ENCODE results near the gene E4F1.

The E4F1 gene

GRCh38 chr16:2277466-2278271, 54.3 kb downstream of the E4F1 start:
- H3K4me3 ChIP-seq, result no peak overlapping the region
- H3K9ac ChIP-seq, result no peak overlapping the region
- no peak for TF ChIP-seq Cebpa-rat (IDR thresholded peaks at IDR 0.05)
- H3K36me3 ChIP-seq, result peaks cover 24% of the 10 kb centered on the region; the same call in 1 of the 2 replicates
- no peak overlapping the region for H3K4me2 ChIP-seq
- peaks cover 8% of the 10 kb centered on the region for H3K4me1 ChIP-seq
- no peaks in the 10 kb centered on the region for H3K9me3 ChIP-seq
- no peaks in the 10 kb centered on the region for H4K20me1 ChIP-seq
- no peak overlapping the region for H3K27ac ChIP-seq
- no peaks in the 10 kb centered on the region for H3K27me3 ChIP-seq

GRCh38 chr16:2278272-2278608, 54.8 kb downstream of the E4F1 start:
- Histone ChIP-seq H3K4me1 (peaks cover 8% of the 10 kb centered on the region), H4K20me1 (no peaks in the 10 kb centered on the region), H3K36me3 (peaks cover 26% of the 10 kb centered on the region; the same call in 1 of the 2 replicates), H3K27me3 (no peaks in the 10 kb centered on the region), H3K4me2 (no peak overlapping the region), H3K4me3 (no peak overlapping the region), H3K27ac (no peak overlapping the region), H3K9ac (no peak overlapping the region), H3K9me3 (no peaks in the 10 kb centered on the region)
- TF ChIP-seq Cebpa-rat (IDR thresholded peaks at IDR 0.05), result no peak

DNA sequence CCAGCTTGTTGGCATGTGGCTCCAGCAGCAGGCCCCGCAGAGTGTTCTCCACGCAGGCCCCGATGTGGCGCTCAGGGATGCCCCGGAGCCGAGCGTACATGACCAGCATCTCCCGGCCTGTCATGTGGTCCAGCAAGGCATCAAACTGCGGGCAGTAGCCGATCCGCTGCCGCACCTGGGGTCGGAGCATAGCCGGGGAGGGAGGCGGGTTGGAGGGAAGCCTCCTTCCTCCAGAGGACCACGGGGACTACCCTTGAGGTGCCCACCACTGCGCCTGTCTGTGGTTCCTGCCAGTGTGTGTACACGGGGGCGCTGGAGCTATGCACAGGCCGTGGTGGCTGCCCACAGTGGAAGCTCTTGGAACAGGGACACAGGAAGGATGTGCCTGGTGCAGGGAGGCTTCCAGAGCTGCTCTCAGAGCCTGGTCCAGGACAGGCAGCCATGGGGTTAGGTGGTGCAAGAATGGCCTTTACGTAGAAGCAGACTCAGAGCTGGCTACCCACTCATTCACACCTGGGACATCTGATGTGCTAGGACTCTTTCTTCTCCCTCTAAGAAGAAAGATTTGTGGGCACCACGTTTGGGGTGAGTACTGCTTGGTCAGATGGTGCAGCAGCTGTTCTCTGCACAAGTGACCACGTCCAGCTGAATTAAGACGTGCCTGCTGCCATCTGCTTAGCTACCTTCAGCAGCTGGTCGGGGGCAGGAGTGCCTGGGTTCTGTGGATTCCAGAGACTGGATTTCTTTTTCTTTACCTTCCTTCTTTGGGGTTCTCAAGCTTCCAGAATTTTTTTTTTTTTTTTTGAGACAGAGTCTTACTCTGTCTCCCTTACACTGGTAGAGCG, 55.8 kb downstream of the E4F1 start:
- TF ChIP-seq Cebpa-rat (IDR thresholded peaks at IDR 0.05), result no peak
- H3K27me3 ChIP-seq, result no peaks in the 10 kb centered on the region
- no peak overlapping the region for H3K4me3 ChIP-seq
- H3K4me2 ChIP-seq, result no peak overlapping the region
- peaks cover 28% of the 10 kb centered on the region; the same call in 1 of the 2 replicates for H3K36me3 ChIP-seq
- no peaks in the 10 kb centered on the region for H3K9me3 ChIP-seq
- H3K9ac ChIP-seq, result no peak overlapping the region
- H4K20me1 ChIP-seq, result no peaks in the 10 kb centered on the region
- no peak overlapping the region for H3K27ac ChIP-seq
- peaks cover 8% of the 10 kb centered on the region for H3K4me1 ChIP-seq

- Histone ChIP-seq H3K27ac (no peak overlapping the region), H3K4me3 (no peak overlapping the region), H3K9ac (no peak overlapping the region), H3K36me3 (peaks cover 41% of the 10 kb centered on the region; the same call in 1 of the 2 replicates), H3K9me3 (no peaks in the 10 kb centered on the region), H3K27me3 (no peaks in the 10 kb centered on the region), H4K20me1 (no peaks in the 10 kb centered on the region), H3K4me2 (no peak overlapping the region), H3K4me1 (peaks cover 8% of the 10 kb centered on the region)
- TF ChIP-seq Cebpa-rat (IDR thresholded peaks at IDR 0.05), result no peak
These were observed 57.1 kb downstream of the E4F1 start for GRCh38 chr16:2280461-2280860.

DNA sequence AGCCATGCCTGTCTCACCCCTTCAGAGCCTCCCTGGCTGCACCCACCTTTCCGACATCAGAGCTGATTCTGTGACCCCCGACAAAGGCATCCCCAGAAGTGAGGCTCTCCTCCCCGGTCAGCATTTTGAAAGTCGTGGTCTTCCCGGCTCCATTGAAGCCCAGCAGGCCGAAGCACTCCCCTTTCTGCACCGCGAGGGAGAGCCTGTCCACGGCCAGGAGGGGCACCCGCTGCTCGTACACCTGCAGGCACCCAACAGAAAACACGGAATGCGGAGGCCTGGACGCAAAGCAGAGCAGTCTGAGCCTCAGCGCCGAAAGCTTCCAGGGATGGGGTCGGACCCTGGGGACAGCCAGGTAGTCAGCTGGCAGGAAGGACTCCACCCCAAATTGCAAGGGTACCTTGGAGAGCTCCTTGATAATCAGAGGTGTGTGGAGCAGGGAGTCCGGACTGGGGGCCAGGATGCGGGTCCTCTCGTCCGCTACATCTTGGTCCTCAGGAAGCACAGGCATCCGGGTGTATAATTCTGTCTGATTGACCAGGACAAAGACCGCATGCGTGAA, 57.7 kb downstream of the E4F1 start:
- no peaks in the 10 kb centered on the region for H4K20me1 ChIP-seq
- H3K4me3 ChIP-seq, result no peak overlapping the region
- no peak overlapping the region for H3K27ac ChIP-seq
- H3K9ac ChIP-seq, result no peak overlapping the region
- no peak for TF ChIP-seq Cebpa-rat (IDR thresholded peaks at IDR 0.05)
- peaks cover 38% of the 10 kb centered on the region; the same call in 1 of the 2 replicates for H3K36me3 ChIP-seq
- no peak overlapping the region for H3K4me2 ChIP-seq
- H3K4me1 ChIP-seq, result peaks cover 4% of the 10 kb centered on the region
- H3K9me3 ChIP-seq, result no peaks in the 10 kb centered on the region
- H3K27me3 ChIP-seq, result no peaks in the 10 kb centered on the region

GRCh38 chr16:2282262-2282661, 58.9 kb downstream of the E4F1 start:
- H3K9me3 ChIP-seq, result no peaks in the 10 kb centered on the region
- H3K4me2 ChIP-seq, result no peak overlapping the region
- H3K4me1 ChIP-seq, result no peaks in the 10 kb centered on the region
- TF ChIP-seq Cebpa-rat (IDR thresholded peaks at IDR 0.05), result no peak
- H3K27ac ChIP-seq, result no peak overlapping the region
- no peak overlapping the region for H3K4me3 ChIP-seq
- no peak overlapping the region for H3K9ac ChIP-seq
- H3K27me3 ChIP-seq, result no peaks in the 10 kb centered on the region
- peaks cover 34% of the 10 kb centered on the region; the same call in 1 of the 2 replicates for H3K36me3 ChIP-seq
- no peaks in the 10 kb centered on the region for H4K20me1 ChIP-seq

- no peak overlapping the region for H3K27ac ChIP-seq
- no peaks in the 10 kb centered on the region for H4K20me1 ChIP-seq
- H3K4me2 ChIP-seq, result no peak overlapping the region
- no peak overlapping the region for H3K9ac ChIP-seq
- H3K27me3 ChIP-seq, result no peaks in the 10 kb centered on the region
- no peak for TF ChIP-seq Cebpa-rat (IDR thresholded peaks at IDR 0.05)
- H3K4me3 ChIP-seq, result no peak overlapping the region
- H3K4me1 ChIP-seq, result peaks cover under 1% of the 10 kb centered on the region
- H3K36me3 ChIP-seq, result peaks cover 27% of the 10 kb centered on the region; the same call in 1 of the 2 replicates
- no peaks in the 10 kb centered on the region for H3K9me3 ChIP-seq
These were observed 59.6 kb downstream of the E4F1 start for GRCh38 chr16:2282866-2283555.

GRCh38 chr16:2284001-2284770, 60.8 kb downstream of the E4F1 start:
- H3K4me1 ChIP-seq, result peaks cover 12% of the 10 kb centered on the region
- peaks cover 23% of the 10 kb centered on the region; the same call in 1 of the 2 replicates for H3K36me3 ChIP-seq
- no peaks in the 10 kb centered on the region for H3K27me3 ChIP-seq
- H4K20me1 ChIP-seq, result no peaks in the 10 kb centered on the region
- H3K9ac ChIP-seq, result no peak overlapping the region
- no peak overlapping the region for H3K4me3 ChIP-seq
- H3K4me2 ChIP-seq, result no peak overlapping the region
- TF ChIP-seq Cebpa-rat (IDR thresholded peaks at IDR 0.05), result no peak
- no peak overlapping the region for H3K27ac ChIP-seq
- no peaks in the 10 kb centered on the region for H3K9me3 ChIP-seq
